Sigmoid colon (tissue), 3 donors: Measurements from ENCODE around the gene TEX261.
"Not testable (repeated sequence)": the region's sequence is repeated elsewhere in the genome, so short reads cannot be mapped to it uniquely, and the experiment has no call there.

Experiments
- POLR2A ChIP-seq, 2 donors: fragments of 450-650 bp; IDR thresholded peaks; one replicate each; pipeline ENCODE4 v1.6.1; 2016; ENCODE audit warnings: antibody characterized with exemption in 2 of 2, mild to moderate bottlenecking in 2 of 2, moderate library complexity in 2 of 2
- TF ChIP-seq, protein P1 (sequence below), 4 experiments: fragments of 450-650 bp in 3 of 4; fragments of 200-600 bp in 1 of 4; IDR thresholded peaks; one replicate each; pipeline ENCODE4 v1.5.1; 2016 to 2019; ENCODE audit warnings: antibody characterized with exemption in 4 of 4, mild to moderate bottlenecking in 3 of 4, moderate library complexity in 2 of 4

DNA sequence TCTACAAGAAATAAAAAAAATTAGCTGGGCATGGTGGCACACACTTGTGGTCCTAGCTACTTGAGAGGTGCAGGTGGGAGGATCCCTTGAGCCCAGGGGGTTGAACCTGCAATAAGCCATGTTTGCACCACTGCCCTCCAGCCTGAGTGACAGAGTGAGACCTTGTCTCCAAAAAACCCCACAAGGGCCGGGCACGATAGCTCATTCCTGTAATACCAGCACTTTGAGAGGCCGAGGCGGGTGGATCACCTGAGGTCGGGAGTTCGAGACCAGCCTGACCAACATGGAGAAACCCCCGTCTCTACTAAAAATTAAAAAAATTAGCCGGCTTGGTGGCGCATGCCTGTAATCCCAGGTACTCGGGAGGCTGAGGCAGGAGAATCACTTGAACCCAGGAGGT is 5.3 kb upstream of the TEX261 start:
- TF ChIP-seq, protein P1, sequence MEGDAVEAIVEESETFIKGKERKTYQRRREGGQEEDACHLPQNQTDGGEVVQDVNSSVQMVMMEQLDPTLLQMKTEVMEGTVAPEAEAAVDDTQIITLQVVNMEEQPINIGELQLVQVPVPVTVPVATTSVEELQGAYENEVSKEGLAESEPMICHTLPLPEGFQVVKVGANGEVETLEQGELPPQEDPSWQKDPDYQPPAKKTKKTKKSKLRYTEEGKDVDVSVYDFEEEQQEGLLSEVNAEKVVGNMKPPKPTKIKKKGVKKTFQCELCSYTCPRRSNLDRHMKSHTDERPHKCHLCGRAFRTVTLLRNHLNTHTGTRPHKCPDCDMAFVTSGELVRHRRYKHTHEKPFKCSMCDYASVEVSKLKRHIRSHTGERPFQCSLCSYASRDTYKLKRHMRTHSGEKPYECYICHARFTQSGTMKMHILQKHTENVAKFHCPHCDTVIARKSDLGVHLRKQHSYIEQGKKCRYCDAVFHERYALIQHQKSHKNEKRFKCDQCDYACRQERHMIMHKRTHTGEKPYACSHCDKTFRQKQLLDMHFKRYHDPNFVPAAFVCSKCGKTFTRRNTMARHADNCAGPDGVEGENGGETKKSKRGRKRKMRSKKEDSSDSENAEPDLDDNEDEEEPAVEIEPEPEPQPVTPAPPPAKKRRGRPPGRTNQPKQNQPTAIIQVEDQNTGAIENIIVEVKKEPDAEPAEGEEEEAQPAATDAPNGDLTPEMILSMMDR (IDR thresholded peaks at IDR 0.05) = not testable (repeated sequence)
- TF ChIP-seq POLR2A (IDR thresholded peaks at IDR 0.05) = not testable (repeated sequence)
